SK-N-SH (cell line): ENCODE results near the gene PSENEN.

Experiments
- NRF1 ChIP-seq: IDR thresholded peaks from 2 replicates; pipeline ENCODE4 v1.6.1; 2012; ENCODE audit warnings: low read depth, mild to moderate bottlenecking, low read length
- POLR2AphosphoS5 ChIP-seq: IDR thresholded peaks from 2 replicates; pipeline ENCODE4 v1.6.1; 2012; ENCODE audit warnings: low read depth, low read length
- RFX5 ChIP-seq: IDR thresholded peaks from 2 replicates; pipeline ENCODE4 v1.6.1; 2012; ENCODE audit warnings: mild to moderate bottlenecking, improper control_type of control experiment, low read length
- TF ChIP-seq, protein P1 (sequence below): fragments of 200-600 bp; sonication (generic); IDR thresholded peaks from 2 replicates; pipeline ENCODE4 v1.6.1; 2017; ENCODE audit warnings: antibody characterized with exemption, mild to moderate bottlenecking, moderate library complexity
- TF ChIP-seq, protein P2 (sequence below): IDR thresholded peaks from 2 replicates; pipeline ENCODE4 v1.4.0; 2012; ENCODE audit warnings: low read depth

DNA sequence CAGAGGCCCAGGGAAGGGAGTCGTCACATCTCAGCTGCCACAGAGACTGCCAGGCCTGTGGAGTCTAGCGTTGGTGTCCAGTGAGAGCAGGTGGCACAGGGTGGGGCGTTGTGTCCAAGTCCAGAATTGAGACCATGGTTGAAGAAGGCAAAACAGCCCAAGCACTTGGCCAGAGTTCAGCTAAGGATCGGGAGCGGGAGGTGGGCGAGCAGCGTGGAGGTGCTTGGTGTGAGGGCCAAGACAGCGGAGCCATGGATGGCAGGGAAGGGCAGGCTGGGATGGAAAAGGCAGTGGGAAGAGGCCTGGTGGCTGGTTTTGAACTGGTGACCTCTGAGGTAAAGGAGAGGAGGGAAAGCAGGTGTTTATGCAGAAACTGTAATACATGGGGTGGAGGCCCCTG lies 11.2 kb upstream of the PSENEN start:
- TF ChIP-seq RFX5 (no peak), POLR2AphosphoS5 (no peak), NRF1 (no peak)
- TF ChIP-seq, protein P1, sequence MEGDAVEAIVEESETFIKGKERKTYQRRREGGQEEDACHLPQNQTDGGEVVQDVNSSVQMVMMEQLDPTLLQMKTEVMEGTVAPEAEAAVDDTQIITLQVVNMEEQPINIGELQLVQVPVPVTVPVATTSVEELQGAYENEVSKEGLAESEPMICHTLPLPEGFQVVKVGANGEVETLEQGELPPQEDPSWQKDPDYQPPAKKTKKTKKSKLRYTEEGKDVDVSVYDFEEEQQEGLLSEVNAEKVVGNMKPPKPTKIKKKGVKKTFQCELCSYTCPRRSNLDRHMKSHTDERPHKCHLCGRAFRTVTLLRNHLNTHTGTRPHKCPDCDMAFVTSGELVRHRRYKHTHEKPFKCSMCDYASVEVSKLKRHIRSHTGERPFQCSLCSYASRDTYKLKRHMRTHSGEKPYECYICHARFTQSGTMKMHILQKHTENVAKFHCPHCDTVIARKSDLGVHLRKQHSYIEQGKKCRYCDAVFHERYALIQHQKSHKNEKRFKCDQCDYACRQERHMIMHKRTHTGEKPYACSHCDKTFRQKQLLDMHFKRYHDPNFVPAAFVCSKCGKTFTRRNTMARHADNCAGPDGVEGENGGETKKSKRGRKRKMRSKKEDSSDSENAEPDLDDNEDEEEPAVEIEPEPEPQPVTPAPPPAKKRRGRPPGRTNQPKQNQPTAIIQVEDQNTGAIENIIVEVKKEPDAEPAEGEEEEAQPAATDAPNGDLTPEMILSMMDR, result no peak
- TF ChIP-seq, protein P2, sequence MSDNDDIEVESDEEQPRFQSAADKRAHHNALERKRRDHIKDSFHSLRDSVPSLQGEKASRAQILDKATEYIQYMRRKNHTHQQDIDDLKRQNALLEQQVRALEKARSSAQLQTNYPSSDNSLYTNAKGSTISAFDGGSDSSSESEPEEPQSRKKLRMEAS, result no peak
